Effector CD8-positive, alpha-beta T cell (primary cell): ENCODE measurements around the gene RNF126.

Source experiments
- DNase-seq: peaks from one replicate; lab custom pipeline; 2025; lab: John Stamatoyannopoulos, UW

RNF126 gene

DNA sequence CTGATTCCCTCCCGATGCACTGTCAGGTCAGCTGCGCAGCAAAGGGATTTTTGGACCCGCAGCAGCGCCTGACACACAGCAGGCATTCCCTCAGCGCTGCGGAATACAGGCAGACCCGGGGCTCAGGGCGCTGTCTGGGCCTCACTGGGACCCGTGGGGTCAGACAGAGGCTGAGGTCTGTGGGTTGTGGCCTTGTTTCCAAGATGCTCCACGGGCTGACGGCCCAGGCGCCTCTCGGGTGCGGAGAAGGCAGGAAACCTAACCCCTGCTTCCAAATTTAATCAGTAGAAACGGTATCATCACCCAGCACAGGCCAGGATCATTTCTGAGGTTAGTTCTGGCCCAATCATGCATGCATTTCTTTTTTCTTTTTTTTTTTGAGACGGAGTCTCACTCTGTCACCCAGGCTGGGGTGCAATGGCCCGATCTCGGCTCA is 686 bp upstream of the RNF126 start:
- DNase-seq = no peak

DNA sequence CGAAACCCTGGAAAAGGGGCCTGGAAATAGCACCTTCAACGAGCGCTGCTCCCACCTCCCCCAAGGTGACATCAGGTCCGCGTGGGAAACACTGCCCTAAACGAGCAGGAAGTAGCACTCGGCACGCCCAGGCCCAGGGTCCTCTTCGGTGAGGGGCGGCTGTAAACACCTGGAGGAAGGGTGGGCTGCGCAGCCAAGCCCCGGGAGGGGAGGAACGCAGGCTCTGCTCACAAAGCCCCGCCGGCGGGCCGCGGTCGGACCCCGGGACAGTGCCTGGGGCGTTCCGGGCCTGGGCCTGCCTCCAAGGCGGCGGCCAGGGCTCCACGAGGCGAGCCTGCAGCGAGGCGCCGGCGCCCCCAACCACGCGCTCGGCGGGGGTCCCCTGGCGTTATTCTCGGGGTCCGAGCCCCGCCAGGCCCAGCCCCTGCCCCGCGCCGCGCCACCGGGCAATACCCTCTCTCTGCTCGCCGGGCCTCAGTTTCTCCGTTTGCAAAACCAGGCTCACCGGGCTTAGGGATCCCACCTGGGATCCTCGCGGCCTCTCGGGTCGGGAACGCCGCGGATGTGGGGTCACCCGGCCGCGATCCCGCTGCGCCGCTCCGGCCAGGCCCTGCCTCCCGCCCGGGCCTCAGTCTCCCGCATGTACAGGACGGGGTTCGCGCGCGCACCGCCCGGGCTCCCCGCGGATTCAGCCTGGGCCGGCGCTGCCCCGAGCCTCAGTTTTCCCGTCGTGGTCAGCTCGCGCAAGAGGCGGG is 630 bp downstream of the RNF126 start:
- DNase-seq = peak; percentile 54

DNA sequence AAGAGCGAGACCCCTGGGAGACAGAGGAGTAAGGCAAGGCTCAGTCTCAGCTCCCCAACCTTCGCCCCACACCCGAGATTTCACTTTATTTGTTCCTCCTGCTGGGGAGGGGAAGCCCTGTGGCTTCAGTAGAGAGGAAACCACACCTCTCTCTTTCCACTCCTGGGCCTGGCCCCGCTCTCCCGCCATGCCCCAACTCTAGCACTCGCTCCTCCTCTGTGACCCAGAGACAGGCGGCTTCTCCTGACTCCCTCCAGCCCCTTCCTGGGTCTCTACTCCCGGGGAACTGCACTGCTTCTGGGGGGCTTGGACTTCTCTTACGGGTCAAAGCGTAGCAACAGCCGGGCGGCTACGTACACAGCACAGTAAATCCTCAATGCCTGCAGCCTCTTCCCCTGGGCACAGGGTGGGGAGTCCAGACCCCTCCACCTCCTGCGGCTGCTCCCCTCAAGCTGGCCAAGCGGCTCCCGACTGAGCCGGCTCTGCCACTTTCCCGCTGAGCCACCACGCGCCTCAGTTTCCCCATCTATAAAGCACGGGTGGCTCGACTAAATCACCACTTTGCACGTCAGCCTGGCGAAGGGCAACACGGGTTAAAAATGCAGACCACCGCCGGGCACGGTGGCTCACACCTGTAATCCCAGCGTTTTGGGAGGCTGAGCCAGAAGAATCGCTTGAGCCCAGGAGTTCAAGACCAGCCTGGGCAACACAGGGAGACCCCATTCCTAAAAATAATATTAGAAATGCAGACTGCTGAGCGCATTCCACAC is 1.4 kb downstream of the RNF126 start:
- peak; percentile 35 for DNase-seq

DNA sequence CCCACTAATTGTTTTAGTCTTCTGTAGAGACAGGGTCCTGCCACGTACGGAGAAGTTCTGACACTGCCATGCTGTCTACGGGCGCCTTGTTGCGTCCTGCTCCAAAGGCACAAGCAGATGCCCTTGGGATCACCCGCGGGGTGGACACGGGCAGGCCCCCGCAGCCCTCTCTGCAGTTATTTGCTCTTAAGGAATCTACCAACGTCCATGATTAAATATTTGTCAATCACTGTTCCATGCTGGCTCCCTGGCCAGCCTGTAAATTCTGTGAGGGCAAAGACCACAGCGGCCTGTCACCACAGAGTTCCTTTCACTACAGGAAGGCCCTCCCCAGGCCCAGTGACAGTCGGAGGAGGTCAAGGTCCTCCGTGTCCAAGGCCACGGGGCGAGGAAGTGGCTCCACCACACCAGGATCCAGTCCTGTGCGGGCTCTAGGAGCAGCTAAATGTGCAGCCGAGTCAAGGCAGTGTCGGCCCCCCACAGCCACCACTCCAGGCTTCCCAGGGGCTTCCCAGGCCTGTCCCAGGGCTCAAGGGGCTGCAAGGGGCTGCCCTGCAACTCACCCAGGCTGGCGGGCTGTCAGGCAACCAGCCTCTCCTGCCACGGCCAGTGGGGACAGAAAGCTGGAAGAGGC is 2.1 kb downstream of the RNF126 start:
- no peak for DNase-seq

DNA sequence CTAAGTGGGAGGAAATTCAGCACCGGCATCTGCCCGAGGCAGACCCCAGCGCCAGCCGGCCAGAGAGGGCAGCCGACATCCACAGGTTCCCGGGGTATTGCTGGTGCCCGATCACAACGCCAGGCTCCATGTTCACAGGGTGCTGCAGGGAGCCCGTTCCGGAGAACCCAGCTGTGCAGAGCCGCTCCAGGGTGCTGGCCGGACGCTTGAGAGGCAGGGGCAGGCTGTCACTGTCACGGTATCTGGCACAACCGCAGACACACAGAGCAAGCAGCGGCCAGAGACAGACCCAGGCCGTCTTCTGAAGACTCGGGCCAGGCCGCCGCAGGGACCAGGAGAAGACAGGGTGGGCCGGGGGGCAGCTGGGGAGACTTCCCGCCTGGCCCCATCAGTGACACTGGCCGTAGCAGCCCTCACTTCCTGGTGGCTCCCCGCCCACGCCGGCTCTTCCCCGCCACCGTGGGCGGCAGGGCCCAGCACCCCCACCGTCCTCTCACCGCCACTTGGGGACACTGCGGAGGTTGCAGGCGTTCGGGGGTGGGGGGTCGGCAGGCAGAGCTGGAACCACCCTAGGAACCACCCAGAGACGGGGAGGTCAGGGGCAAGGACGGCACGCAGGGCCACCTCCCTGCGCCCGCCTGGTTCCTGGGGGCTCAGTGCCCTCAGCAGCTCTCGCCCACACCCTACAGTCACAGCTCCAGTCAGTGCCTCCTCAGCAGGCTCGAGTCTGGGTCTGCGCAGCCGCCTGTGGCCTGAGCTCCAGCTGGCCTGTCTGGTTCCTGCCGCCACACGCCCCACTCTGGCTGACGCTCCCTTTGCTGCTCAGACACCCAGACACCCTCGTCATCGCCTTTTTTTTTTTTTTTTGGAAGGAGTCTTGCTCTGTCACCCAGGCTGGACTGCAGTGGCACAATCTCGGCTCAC is 3.8 kb downstream of the RNF126 start:
- DNase-seq = no peak

DNA sequence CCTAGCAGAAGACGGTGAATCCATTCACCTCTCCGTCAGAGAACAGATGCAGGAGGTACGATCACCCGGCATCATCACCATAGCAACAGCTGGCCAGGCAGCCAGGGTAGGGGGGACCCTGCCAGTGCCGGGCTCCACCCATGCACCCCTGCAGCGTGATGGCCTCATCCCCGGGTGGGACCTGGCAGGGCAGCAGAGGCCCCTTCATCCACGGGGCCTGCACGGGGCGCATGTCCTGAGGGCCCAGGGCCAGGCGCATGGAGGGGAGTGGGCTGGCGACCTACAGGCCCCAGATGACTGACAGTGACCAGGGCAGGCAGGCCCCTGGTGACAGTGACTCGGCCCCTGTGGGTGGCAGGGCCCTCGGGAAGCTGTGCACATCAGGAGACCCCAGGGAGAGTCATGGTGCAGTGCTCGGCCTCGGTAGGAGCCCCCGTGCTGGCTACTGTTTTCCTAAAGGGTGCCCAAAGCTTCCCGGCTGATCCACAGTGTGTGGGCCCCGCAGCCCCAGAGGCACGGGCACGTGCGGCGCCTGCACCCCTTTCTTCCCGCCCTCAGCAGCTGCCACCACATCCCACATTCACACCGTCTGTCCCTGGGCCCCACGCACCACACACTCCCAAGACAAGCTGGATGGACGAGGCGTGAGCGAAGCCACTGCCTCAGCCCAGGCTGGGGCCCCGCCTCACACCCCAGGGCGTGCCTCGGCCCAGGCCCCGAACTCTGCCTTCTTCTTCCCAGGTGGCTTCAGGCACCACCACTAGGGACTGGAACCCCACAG is 4.8 kb downstream of the RNF126 start:
- no peak for DNase-seq

DNA sequence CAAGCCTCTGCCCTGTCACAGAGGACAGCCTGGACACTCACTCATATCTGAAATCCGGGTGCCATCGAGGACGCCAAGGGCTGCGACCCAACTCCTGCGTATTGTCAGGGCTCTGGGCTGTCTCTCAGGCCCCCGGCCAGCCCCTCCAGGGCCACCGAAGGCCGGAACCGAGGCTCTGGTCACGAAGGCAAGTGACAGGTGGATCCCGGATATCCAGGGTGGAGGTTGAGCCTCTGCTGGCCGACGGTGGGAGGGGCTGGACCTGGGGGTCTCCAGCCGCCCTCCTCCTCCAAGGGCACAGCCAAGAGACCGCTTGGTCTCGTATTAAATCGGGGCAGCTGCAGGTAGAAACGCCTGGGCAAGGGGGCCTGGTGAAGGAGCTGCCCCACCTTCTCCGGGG is 5.4 kb downstream of the RNF126 start:
- no peak for DNase-seq

DNA sequence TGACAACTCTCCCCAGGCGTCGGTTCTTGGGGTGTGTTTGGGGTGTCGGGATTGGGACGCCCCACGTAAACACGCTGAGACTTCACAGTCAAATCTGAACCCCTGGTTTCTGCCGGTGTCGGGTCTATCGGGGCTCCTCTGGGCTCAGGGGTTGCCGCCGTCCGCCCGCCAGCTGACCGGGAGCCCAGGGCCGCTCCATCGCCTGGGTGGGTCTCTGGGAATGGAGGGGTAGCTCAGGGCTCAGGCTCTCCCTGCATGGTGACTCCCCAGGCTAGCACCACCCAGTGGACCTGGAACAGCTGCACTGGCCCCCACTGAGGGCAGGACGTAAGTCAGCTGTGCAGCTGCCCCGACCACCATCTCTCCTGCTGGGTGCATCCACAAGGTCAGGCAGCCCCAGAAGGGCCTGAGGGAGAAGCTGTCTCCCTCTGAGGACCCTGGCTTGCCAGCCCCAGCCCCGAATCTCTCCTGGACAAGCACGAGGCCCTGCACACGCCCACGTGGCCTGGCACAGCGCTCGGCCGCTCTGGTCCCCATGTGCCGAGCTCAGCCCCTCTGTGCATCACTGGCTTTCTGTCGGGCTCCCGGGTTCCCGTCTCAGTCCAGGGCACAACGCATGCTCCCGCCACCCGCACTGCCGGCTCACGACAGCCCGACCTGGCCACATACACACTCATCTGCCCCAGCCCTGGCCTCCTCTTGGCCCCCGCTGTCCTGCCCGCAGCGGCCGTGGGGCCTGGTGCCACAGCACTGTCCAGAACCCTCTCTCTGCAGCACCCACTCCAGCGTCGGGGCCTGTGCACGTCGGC is 6.1 kb downstream of the RNF126 start:
- DNase-seq = no peak

DNA sequence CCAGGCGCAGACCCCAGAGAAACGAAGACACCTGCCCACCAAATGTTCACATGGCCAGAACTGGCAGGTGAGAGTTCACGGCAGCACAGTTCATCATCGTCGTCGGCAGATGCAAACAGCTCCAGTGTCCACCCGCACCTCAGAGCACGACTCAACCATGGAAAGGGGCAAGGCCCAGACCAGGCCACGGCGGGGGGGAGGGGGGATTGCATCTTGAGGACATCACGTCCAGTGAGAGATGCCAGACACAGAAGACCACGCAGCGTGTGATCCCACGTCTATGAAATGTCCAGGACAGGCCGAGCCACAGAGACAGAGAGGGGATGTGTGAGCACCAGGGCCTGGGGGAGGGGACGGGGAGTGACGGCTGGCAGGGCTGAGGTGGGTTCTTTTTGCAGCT is 7.3 kb downstream of the RNF126 start:
- DNase-seq = no peak

DNA sequence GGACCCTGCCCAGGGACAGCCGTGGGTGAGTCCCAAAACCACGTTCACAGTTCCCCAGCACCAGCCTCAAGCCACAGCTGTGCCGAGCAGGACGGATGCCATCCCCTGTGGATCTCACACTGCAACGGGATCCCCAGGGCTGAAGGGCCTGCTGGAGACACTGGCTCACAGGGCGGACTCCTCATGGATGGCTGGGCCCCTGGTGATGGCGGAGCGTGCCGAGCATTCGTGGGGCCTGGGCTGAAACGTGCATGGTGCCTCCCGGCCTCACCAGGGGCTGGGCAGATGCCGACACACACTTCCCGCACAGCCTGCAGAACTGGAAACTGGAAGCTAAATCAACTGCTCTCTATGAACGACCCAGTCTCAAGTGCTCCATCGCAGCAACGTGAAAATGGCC is 9.6 kb downstream of the RNF126 start:
- no peak for DNase-seq

DNA sequence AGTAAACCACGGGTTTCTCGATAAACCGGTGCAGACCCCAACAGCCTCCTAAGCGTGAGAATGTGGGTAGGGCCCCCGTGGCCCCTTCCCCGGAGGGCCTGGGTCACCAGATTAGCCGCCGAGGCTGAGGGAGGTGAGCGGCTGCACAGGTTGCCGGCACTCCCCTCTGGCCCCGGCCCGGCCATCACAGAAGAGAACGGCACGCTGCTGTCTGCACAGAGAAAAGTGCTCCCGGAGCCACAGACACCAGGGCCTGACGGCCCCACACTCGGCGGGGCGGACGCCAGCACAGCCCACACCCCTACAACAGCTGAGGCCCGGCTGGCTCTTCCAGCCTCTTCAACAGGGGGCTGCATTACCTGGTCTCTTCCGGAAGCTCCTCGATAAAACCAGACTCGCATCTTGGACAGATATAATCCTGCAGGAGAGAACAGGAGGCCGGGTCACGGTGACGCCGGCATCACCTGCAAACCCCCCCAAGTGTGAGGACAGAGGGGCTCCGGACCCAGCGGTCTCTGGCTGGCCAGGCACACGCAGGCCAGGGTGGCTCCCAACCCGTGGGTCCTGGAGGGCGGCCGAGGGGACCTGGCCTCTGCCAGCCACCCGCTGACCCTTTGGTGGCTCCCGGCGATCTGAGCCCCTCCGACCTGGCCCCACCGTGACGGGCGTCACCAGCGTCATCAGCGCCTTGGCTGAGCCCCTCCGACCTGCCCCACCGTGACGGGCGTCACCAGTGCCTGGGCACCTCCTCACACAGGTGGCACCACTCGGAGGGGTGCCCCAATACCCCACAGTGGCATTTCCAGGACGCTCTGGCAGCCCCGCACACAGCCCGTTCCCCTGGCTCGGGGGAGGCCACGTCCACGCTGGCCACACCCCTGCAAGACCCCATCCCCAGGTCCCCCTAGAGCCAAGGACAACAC is 10.3 kb downstream of the RNF126 start:
- no peak for DNase-seq

DNA sequence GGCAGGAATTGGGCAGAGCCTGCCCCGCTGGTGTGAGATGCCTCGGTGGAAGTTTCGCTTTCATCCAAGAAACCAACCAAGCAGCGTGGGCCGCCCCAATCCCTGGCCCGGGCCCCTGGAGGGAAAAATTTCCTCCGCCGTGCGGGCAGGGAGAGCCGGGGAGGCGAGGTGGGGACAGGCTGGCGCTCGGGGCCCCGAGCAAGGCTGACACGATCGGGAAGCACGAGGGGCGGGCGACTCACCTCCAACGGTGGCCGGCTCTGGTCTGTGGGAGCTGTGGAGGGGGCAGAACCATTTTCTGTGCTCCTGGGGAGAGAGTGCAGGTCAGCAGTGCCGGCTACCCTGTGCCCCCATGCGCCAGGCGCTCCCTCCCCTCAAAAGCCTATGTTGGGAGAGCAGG is 11.0 kb downstream of the RNF126 start:
- DNase-seq = no peak

DNA sequence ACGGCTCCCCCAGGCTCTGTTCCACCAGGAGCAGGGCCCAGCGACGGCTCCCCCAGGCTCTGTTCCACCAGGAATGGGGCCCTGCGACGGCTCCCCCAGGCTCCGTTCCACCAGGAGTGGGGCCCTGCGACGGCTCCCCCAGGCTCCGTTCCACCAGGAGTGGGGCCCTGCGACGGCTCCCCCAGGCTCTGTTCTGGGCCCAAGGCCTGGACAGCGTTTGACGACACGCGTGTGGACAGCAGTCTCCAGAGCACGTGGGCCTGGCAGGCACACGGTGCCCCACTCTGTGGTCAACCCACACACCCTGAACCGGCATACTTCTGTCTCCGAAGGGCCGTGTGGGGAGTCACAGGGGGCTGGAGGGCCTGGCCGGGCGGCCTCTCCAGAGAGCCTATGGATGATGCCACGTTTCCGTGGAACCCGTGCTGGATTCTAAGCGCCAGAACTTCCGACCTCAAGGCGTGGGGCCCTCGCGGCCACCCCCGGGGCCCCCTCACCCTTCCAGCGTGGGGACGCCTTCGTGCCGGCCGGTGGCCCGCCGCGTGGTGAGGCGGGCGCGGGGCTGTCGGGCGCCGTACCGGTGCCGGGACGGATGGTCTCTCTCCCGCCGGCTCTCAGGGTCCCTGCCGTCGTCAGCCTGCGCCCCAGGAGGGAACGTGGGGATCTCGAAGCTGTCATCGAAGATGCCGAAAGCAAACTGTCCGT is 11.7 kb downstream of the RNF126 start:
- DNase-seq = no peak

DNA sequence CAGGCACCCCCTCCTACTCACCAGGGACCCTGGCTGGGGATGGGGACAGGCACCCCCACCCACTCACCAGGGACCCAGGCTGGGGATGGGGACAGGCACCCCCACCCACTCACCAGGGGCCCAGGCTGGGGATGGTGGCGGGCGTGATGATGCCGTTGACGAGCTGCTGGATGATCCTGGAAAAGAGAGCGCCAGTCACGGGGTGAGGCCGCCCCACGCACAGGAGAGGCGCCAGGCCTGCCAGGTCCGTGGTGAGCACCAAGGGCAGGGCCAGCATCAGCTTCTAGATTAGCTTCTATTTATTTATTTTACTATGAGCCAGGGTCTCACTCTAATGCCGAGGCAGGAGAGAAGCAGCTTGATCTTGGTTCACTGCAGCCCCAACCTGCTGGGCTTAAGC is 12.9 kb downstream of the RNF126 start:
- DNase-seq = no peak

DNA sequence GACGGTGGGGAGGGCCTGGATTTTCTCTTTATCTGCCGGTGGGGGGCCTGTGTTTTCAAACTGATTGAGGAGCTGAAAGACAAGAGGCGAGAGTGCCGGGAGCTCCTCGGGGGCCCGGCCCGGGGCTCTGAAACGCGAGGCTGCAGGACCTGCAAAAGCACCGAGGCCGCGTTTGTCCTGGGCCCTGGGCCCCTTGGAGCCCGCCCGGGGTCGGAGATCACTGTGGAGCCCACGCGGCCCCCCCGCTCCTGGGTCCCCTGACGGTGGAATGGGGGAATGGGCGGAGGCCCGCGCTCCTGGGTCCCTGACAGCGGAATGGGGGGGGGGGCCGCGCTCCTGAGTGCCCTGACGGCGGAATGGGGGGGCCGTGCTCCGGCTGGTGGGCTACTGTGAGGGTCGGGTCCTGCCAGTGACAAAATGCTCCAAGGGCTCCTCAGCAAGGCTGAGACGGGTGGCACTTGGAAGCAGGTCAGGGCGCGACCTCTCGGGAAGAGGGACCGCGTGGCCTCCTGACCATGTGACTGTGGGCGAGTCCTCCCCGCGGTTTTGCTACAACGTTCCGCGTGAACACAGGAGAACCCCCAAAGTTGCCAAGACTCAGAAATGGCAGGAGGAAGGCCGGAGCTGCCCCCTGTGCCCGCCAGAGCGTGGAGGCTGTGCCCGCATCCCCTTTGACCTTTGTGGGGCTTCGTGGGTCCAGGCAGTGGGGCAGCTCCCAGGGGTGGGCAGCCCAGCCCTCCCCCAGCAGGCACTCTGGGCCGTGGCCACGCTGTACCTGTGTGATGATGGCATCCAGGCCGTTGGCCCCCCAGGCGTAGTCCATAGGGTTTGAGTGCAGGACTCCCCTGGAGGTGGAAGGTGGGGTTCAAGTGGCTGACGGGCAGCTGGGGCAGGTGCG is 13.9 kb downstream of the RNF126 start:
- no peak for DNase-seq

DNA sequence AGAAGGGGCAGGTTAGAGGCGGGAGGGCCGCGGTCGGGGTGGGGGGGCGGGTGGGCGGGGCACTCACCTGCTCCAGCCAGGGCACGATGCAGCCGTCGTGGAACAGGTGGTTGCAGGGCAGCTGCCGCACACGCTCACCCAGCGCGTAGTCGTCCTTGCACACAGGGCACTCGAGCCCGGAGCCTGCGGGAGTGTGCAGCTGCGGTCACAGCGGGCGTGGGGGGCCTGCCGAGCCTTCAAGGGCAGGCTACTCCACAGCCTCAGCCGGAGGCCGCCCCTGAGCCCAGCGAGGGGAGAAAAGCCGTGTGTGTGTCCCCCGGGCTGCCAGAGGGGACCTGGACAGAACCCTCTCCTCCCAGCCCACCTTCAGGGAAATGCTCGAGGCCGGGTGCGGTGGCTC is 14.7 kb downstream of the RNF126 start:
- no peak for DNase-seq

DNA sequence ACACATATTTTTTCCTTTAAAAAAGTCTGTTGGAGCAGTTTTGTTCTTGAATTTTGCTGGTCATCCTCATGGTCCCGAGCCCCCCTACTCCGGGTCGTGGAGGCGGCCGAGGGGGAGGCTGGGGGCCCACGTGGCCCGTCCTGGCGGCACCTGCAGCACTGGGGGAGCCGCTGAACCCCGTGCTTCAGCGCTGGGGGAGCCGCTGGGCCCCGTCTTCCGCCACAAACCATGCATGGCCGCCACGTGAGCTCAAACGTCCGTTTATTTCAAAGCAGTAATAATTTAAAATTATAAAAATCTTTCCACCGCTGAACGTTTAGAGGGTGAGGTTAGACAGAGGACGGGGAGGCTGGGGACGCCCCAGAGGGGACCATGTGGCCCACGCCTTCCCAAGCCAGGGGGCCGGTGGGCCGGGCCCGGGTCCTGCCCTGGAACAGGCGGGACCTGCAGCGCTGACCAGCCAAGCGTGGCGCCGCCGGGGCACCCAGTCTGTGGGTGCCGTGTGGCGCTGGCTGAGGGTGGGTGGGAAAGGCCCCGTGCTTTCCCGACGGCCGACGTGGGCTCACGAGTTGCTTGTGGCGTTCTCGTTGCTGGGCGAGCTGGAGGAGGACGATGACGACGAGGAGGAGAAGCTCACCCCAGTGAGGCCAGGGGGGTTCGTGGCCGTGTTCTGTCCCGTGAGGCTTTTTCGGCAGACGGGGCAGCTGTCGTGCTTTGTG is 15.3 kb downstream of the RNF126 start:
- no peak for DNase-seq
